ENCODE data around the gene FRS3.

FRS3 gene

GRCh38 chr6:41739041-41739440, 40.7 kb downstream of the FRS3 start:
- DNase-seq: no peak

DNA sequence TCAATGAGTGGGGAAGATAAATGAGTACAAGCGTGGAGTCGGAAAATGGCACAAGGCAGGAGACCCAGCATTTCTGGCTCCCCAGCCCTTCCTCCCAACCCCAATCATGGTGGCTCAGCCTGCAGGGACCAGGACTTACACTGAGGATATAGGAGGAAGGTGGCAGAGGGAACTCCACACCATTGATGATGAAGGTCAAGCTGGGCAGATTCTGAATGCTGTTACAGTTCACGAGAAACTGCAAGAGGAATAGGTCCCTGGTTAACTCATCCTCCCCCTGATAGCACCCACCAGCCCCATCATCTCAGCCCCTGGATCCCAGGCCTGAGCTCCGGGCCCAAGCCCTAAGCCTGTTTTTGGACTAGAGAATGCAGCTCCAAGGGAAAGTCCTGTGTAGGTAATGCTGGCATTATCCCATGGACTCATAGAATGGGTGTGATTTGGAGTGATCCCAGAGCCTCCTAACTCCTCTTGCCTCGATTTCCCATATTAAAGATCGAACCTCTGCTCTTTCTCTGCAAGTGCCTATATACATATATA, 42.0 kb downstream of the FRS3 start:
- no peak for DNase-seq

- DNase-seq: no peak
These were observed 42.7 kb downstream of the FRS3 start for GRCh38 chr6:41736800-41737555.

DNA sequence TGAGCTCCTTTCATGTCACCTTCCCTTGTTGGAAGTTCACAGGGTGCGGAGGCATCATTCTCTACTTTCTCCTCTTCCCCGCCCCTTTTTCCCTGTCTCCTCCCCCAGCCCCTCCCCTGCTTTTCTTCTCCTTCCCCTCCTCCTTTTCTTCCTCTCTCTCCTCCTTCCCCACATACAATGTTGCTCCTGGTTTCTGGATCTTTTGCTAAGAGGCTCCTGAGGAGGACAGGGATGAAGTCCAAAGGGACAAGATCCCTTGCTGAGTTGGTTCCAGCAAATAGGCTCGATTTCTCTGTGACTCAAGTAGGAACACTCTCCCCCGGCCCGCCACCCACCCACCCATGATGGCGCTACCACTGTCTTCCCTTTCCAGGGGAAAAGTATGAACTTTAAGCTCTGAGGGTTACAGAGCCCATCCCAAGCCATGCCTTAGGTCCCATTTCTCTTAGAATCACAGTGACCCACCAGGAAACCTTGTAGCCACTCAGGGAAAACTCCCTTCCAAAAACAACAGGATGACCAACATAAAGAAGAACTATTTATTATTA, 43.4 kb downstream of the FRS3 start:
- peak; percentile 39 for DNase-seq

DNA sequence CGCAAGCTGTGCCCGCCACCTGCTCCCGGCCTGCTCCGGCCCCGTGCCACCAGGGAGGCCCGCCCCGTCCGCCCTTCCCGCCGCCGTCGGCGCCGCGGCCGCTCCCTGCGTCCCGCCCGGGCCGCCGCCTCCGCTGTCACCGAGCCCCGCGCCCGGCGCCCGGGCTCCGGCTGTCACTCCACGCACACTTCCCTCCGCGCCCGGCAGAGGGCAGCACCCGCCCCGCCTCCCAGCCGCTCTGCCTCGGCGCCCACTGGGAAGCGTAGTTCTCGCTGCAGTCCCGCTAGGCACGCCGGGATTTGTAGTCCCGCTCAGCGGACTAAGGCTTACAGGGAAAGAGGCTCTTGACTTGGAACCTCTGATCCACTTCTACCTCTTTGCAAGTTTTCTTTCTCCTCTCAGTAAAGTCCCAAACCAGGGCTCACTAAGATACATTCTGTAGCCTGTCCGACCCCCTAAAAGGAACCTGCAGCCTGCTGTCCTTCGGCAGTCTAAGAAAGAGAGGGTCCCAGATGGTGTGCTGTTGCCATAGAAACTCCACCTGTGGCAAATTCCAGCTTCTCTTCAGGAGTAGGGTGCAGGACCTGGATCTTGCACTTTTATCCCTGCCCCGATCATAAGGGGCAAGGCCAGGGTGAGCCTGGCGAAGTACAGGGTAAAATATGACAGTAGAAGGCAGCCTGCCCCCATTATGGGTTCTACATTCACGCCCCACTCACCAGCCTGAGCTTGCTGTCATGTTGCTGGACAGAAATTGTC, 44.1 kb downstream of the FRS3 start, which contains the start of gene TFEB:
TSS of gene TFEB (minus strand) at position 182 of the 759 bp plus-strand sequence. CDS start 44,395 bp downstream, outside the sequence.
- peak; percentile 95 for DNase-seq

- peak; percentile 94 for DNase-seq
These were observed 44.9 kb downstream of the FRS3 start for GRCh38 chr6:41734666-41735426.

DNA sequence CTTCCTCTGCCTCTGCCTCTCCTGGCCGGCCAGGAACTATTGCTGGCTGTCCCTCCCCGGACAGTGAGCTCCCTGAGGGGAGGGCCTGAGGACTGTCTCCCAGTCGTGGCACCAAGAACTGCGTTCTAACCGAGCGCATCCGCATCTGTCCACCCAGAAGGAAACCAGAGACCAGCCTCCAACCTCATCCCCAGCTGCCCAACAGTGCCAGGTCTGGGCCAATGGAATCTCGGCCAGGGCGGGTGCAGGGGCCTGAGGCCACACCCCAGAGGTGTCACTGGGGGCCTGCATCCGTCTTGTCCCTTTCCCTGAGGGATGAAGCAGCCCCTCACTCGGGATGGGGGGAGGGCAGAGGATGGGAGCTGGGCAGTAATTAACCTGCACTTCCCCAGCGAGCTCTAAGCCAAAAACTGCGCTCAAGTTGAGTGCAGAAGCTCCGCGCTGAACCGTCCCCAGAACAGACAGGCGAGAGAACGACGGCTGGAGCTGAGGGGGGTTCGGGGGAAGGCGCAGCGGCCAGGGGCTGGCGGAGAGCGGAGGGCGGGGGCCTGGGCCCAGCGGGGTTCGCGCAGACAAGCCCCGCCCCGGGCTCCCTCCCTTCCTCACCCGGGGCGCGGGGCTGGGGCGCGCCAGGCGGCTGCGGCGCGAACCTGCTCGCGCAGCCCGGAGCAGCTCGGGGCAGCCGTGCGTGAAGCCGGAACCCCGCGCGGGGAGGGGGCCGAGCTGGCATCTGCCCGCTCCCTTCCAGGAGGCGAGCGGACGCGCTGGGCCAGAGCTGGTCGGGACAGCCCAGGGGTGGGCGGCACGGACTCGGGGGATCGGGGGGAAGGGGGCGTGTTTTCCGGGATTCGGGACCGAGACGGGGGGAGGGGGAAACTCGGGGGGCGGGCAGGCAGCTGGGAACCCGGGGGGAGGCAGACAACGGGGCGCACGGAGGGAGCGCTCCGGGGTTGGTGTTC, 45.7 kb downstream of the FRS3 start:
- peak; percentile 96 for DNase-seq

GRCh38 chr6:41733360-41733706, 46.4 kb downstream of the FRS3 start:
- peak; percentile 79 for DNase-seq

- peak; percentile 89 for DNase-seq
These were observed 46.9 kb downstream of the FRS3 start for GRCh38 chr6:41732591-41733359.

DNA sequence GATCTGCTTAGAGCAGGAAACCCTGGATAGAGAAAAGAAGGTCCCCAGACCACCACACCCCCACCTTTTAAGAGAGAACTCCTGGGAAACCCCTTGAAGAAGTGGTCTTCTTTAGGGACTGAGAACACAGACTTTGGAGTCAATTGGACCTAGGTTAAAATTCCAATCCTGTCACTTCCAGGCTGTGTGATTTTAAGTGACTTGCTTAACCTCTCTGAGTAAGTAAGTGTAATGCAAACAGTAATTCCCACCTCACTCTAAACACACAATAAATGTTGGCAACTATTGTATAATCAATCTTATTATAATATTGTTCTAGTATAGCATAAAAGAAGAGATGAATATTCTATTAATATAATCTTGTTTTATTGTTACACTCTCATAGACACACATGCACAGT, 47.6 kb downstream of the FRS3 start:
- DNase-seq: no peak

DNA sequence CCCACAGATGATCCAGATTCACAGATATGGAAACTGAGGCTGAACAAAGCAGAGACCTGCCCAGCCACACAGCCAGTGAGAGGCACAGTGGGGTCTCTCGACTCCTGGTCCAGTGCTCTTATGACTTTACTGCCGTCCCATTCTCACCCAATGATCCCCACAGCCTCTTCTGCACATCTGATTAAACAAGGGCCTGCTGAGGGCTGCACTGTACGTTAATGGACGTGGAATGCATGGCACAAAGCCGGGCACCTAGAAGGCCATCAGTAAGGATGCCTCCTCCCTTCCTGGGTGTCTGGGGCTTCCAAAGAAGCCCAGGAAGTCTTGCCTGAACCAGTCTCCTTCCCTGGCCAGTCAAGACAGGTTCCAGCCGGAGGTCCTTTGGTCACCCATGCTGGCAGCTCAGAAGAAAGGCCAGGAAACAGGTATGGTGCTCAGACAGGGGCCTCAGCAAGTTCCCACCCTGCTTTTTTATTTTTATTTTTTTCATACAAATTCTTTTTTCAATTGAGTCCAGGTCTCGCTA, 48.1 kb downstream of the FRS3 start:
- peak; percentile 21 for DNase-seq

DNA sequence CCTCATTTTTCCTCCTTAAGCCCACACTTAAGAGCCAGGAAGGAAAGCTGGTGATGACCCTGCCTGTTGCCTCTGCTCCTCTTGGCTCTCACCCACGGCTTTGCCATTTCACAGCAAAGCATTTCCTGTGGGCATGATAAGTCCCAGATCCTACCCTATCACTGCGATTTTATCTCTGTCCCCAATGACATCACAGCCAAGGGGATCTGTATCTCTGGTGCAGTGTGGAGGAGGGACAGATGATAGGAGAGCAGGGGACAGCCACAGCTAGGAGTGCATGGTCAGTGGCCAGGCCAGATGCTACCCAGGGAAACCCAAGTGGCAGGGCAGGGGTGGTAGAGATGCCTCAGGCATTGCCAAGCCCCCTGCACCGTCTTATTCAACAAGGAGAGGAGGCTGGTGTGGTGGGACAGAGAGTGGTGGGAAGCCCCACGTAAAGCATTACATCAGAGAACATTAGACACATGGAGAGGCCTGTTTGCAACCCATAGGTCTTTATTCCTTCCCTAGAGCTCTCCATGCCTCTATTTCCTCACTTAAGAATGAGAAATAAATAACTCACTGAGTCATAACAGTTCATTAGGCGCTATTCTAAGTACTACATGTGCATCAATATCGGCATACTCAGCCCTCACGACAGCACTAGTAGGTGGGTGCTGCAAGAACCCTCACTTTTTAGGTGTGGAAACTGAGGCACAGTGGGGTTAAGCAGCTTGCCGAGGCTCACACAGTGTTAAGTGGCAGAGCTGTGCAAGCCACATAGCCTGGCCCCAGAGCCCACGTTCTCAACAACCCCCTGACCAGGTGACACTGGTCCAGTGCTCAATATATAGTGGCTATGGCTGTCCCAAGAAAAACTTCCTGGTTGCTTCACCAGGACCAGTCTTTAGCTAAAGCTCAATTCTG, 48.9 kb downstream of the FRS3 start:
- peak; percentile 33 for DNase-seq

DNA sequence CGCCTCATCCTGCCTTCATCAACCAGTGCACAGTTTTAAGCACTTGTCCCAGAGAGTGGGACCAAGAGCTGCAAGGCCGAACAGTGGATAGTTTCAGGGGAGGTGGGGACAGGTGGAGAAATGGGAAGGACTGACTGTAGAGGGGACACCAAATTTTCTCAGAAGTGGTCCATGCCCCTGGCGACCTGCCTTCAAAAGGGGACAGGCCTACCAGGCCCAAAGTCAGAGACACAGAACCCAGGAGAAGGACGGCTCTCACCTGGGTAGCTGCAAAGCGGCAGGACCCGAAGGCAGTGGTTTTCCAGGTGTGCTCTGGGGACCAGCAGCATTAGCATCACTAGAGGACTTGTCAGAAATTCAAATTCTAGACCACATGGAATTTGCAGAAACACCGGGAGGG, 50.1 kb downstream of the FRS3 start:
- no peak for DNase-seq

- no peak for DNase-seq
These were observed 50.7 kb downstream of the FRS3 start for GRCh38 chr6:41728954-41729353.

DNA sequence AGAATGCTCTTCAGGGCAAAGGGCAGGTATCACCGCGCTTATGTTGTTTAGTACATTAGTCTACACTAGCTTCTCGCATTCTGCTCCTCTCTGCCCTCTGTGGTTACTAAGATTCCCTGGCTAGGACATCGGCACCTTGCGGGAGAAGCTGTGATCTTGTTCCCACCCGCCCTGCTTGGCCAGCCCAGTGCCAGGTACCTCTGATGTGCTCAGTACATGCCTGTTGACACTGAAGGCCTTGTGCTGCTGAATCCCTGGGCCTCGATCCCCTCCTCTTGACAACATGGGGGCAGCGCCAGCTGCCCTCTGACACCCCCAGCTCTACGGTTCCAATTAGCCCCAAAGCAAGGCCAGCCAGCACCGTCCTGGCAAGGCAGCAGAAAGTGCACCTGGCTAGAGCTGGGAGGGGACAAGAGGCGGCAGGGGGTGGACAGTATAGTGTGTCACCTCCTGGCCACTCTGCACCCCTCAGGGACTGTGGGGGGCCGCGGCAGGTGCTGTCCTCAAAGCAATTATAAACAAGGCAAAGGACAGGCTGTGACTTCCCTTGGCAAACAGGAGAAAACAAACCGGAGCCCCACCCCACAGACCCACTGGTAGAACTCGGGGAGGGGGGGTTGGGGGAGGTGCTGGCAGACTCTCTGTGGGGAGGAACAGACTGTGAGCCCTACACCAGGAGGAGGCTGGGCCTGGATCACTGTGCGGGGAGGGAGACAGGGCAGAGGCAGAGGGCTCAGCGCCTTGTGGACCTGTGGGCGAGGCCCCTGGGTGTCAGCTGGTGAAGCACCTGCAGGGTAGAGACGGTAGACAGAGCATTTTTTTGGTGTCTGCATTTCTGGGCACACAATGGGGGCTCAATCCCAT, 51.4 kb downstream of the FRS3 start:
- peak; percentile 98 for DNase-seq

DNA sequence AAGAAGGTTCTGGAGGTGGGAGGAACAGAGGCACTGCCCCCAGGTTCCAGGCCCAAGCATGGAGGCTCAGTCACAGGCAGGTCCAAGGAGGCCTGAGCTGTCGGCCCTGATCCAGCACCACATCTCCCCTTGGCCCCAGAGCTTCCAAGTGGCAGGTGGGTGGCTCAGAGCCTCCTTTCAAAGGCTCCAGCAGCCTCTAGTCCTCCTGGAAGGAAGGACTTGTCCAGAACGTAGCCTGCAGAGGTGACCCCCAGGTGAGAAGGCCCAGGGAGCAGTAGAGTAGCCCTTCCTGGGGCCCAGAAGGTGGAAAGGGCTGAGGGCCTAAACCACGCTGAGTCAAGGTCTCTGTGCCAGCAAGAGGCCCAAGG, 52.0 kb downstream of the FRS3 start:
- peak; percentile 49 for DNase-seq

GRCh38 chr6:41726876-41727275, 52.8 kb downstream of the FRS3 start:
- peak; percentile 56 for DNase-seq
